Fibroblast of lung (primary cell): ENCODE results near the gene TTLL10.

Experiments
- CTCF ChIP-seq, 2 donors: IDR thresholded peaks in 1 of 2; conservative IDR thresholded peaks in 1 of 2; 1 replicate in 1 of 2; 2 replicates in 1 of 2; pipeline ENCODE4 v1.5.1; 2011 to 2012; ENCODE audit warnings: low read length in 2 of 2, control low read depth in 1 of 2, inconsistent platforms in 1 of 2, low read depth in 1 of 2, mild to moderate bottlenecking in 1 of 2
- EZH2 ChIP-seq: IDR thresholded peaks from 2 replicates; pipeline ENCODE4 v1.5.1; 2012; ENCODE audit warnings: low read length, control low read depth, mild to moderate bottlenecking; ENCODE audit errors: missing control alignments

GRCh38 chr1:1243807-1244191, 70.1 kb downstream of the TTLL10 start:
- TF ChIP-seq CTCF (conservative IDR thresholded peaks at IDR 0.05 in 1 of 2, IDR thresholded peaks at IDR 0.05 in 1 of 2; ENCODE audit: low read depth in 1 of 2, low read length in 2 of 2) (no peak), EZH2 (no peak)
